ENCODE data around the gene MSH5. TPM values are rescaled to one million over a fixed set of nuclear protein-coding genes. Genes with fewer than 3 reads are reported as not detected.
"Not testable (repeated sequence)": the region's sequence is repeated elsewhere in the genome, so short reads cannot be mapped to it uniquely, and the experiment has no call there.

The MSH5 gene
- total RNA-seq, 3 donors from 2014 or later, result 14.1 to 29.9 (median 29.7) TPM

DNA sequence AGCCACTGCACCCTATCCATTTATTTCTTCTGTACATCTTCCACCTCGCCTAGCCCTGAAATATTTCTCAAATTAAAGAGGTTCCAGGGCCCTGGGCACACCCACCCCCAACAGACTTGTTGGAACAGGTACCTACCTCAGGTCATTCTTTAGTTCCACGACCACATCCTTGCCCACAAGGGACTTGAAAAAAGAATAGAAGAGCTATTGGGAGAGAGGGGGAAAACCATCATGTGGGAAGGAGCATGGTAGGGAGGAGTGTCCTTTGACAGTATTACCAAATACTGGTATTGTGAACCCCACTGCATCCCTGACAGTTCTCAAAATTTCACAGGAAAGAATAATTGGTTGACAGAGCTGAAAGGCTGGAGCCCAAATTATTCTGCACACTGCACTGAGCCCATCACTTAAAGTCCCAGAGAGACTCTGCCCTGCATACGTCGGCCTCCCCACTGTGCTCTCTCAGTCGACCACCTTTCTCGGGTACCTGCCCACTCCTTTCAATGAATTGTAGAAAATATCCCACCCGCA is 66.2 kb downstream of the MSH5 start:
- intact Hi-C loops (cut with DNase I, micrococcal nuclease), result no loop called here
- ATAC-seq (peak; percentile 6), DNase-seq (peak in 1 of 3 donors; percentile 14)

DNA sequence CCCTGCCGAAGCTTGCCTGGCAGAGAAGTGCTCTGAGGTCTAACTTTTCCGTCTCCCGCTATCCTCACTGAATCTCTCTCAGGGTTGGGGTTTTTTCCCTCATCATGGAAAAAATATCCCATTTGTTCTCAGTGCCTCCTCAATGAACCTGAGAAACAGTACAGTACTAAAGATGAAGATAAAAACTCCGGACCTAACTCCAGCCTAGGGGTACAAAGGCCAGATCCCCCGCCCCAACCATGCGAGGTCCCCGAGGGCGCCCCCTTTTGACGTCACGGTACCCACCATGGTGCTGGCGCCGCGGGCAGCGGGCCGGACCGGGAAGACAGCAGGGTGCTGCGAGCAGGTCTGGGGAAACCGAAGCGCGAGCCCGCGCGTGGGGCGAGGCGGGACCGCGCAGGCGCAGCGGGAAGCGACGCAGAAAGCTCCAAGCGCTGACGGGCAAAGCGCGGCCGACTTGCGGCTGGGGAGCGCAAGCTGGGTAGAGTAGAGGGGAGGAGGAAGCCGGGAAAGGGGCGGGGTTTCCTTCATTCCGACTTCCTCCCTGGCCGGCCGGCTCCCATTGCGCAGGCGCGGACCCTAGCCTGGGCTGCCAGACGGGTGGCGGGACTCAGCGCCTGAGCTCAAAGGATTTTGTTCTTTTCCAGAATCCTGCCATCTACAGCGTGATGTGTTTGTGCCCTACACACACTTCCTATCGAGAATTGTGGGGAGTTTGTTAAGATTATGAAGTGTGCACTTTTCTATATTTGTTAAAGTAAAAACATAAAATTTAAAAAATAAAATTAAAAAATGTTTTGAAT is 66.9 kb downstream of the MSH5 start, which contains the start of gene LSM2:
Gene LSM2 (minus strand): TSS at position 497 of the 803 bp plus-strand sequence. CDS start 209 bp downstream, at position 288.
- intact Hi-C loops (cut with DNase I, micrococcal nuclease), result no loop called here
- peak within 1 kb of the TSS; percentile 23 for H3K4me3 ChIP-seq
- peaks cover 8% of the 10 kb centered on the region for H3K4me1 ChIP-seq (ENCODE audit: low read depth)
- DNase-seq (peak; percentile 97 to 98 (median 98)), ATAC-seq (peak; percentile 100)
- TF ChIP-seq CTCF (IDR thresholded peaks at IDR 0.05), result peak; percentile 19
- no peaks in the 10 kb centered on the region for H3K9me3 ChIP-seq
- no peaks in the 10 kb centered on the region for H3K36me3 ChIP-seq (ENCODE audit: low read depth)

More for the DNA sequence above, 66.2 kb downstream of the MSH5 start:
- Histone ChIP-seq H3K4me3 (peak overlapping the region; percentile 23), H3K36me3 (ENCODE audit: low read depth) (no peaks in the 10 kb centered on the region), H3K9me3 (no peaks in the 10 kb centered on the region), H3K4me1 (ENCODE audit: low read depth) (peaks cover 8% of the 10 kb centered on the region)
- no peak for TF ChIP-seq CTCF (IDR thresholded peaks at IDR 0.05)

DNA sequence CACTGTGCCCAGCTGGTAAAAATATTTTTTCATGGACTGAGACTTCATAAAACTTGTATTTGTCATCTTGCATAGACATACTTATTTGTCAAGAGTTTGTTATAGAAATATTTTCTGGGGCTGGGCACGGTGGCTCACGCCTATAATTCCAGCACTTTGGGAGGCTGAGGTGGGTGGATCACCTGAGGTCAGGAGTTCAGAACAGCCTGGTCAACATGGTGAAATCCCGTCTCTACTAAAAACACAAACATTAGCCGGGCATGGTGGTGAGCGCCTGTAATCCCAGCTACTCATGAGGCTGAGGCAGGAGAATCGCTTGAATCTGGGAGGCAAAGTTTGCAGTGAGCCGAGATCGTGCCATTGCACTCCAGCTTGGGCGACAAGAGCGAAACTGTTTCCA is 68.8 kb downstream of the MSH5 start:
- H3K36me3 ChIP-seq (ENCODE audit: low read depth); H3K4me3 ChIP-seq; DNase-seq; ATAC-seq; H3K9me3 ChIP-seq; intact Hi-C loops (cut with DNase I, micrococcal nuclease): not testable (repeated sequence)
- H3K4me1 ChIP-seq (ENCODE audit: low read depth), result peaks cover 13% of the 10 kb centered on the region

DNA sequence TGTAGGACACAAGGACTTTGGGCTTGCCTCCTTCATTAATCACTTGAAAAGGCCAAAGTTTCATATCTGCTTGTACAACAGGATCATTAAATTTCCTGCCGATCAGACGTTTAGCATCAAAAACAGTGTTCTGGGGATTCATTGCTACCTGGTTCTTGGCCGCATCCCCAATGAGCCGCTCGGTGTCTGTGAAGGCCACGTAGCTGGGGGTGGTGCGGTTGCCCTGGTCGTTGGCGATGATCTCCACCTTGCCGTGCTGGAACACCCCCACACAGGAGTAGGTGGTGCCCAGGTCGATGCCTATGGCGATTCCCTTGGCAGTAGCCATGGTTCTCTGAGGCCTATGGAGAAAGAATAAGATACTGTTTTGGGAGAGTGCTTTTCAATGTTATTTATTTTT is 71.8 kb downstream of the MSH5 start:
- no peak for TF ChIP-seq CTCF (IDR thresholded peaks at IDR 0.05)
- intact Hi-C loops (cut with DNase I, micrococcal nuclease), result no loop called here
- Histone ChIP-seq H3K4me3 (no peak overlapping the region), H3K9me3 (no peaks in the 10 kb centered on the region), H3K4me1 (ENCODE audit: low read depth) (peaks cover 8% of the 10 kb centered on the region), H3K36me3 (ENCODE audit: low read depth) (no peaks in the 10 kb centered on the region)
- ATAC-seq (no peak), DNase-seq (no peak)

Small RNAs within 50 kb of the gene (microRNA-seq; reads per million reads assigned to microRNA genes)
- 0.70 reads per million for gene MIR4646

Other genes starting within 250 kb of the MSH5 start
- gene MICB, start 241.9 kb upstream of the MSH5 start, total RNA-seq, result 1 to 10 TPM; 1.3 to 4.1 (median 2.9) TPM
- gene MCCD1, start 211.0 kb upstream of the MSH5 start, total RNA-seq, result not detected
- 100 to 1,000 TPM; 239 to 309 (median 295) TPM for gene DDX39B, start 198.0 kb upstream of the MSH5 start, total RNA-seq
- 1 to 10 TPM in 2 of 3 donors, under 1 TPM in 1; 0.55 to 4.5 (median 1.2) TPM for gene ATP6V1G2, start 193.4 kb upstream of the MSH5 start, total RNA-seq
- gene NFKBIL1, start 192.4 kb upstream of the MSH5 start, total RNA-seq, result 10 to 100 TPM; 15.8 to 27.8 (median 18.3) TPM
- gene LTA, start 167.7 kb upstream of the MSH5 start, total RNA-seq, result under 1 TPM in 2 of 3 donors, not detected in 1; 0.20 to 0.22 TPM
- 1 to 10 TPM in 2 of 3 donors, under 1 TPM in 1; 0.41 to 1.7 (median 1.1) TPM for gene TNF, start 164.4 kb upstream of the MSH5 start, total RNA-seq
- 1 to 10 TPM; 2.1 to 3.4 (median 2.2) TPM for gene LTB, start 157.6 kb upstream of the MSH5 start, total RNA-seq
- 10 to 100 TPM in 1 of 3 donors, 1 to 10 TPM in 2; 3.9 to 11.3 (median 6.6) TPM for gene LST1, start 153.7 kb upstream of the MSH5 start, total RNA-seq
- gene NCR3, start 147.0 kb upstream of the MSH5 start, total RNA-seq, result under 1 TPM in 1 of 3 donors, not detected in 2; 0.46 TPM
- 10 to 100 TPM in 2 of 3 donors, 1 to 10 TPM in 1; 6.1 to 28.4 (median 17.3) TPM for gene AIF1, start 124.8 kb upstream of the MSH5 start, total RNA-seq
- gene PRRC2A, start 119.3 kb upstream of the MSH5 start, total RNA-seq, result 100 to 1,000 TPM; 109 to 151 (median 120) TPM
- 100 to 1,000 TPM; 282 to 298 (median 293) TPM for gene BAG6, start 87.3 kb upstream of the MSH5 start, total RNA-seq
- 1 to 10 TPM; 2.2 to 2.7 (median 2.4) TPM for gene APOM, start 84.1 kb upstream of the MSH5 start, total RNA-seq
- 10 to 100 TPM; 28.5 to 33.0 (median 32.3) TPM for gene C6orf47, start 79.2 kb upstream of the MSH5 start, total RNA-seq
- 10 to 100 TPM; 13.4 to 17.7 (median 17.4) TPM for gene GPANK1, start 75.0 kb upstream of the MSH5 start, total RNA-seq
- gene CSNK2B, start 73.9 kb upstream of the MSH5 start, total RNA-seq, result 100 to 1,000 TPM; 125 to 147 (median 134) TPM
- 10 to 100 TPM; 13.1 to 17.2 (median 15.5) TPM for gene LY6G5B, start 70.0 kb upstream of the MSH5 start, total RNA-seq
- gene LY6G5C, start 58.9 kb upstream of the MSH5 start, total RNA-seq, result 1 to 10 TPM; 1.7 to 4.2 (median 2.1) TPM
- gene ABHD16A, start 36.7 kb upstream of the MSH5 start, total RNA-seq, result 10 to 100 TPM; 55.3 to 69.4 (median 68.4) TPM
- not detected for gene LY6G6F, start 33.1 kb upstream of the MSH5 start, total RNA-seq
- 1 to 10 TPM in 1 of 3 donors, under 1 TPM in 1, not detected in 1; 0.90 to 6.1 TPM for gene LY6G6D, start 24.7 kb upstream of the MSH5 start, total RNA-seq
- under 1 TPM in 1 of 3 donors, not detected in 2; 0.32 TPM for gene LY6G6C, start 18.3 kb upstream of the MSH5 start, total RNA-seq
- 1 to 10 TPM in 1 of 3 donors, under 1 TPM in 2; 0.48 to 1.4 (median 0.57) TPM for gene MPIG6B, start 16.6 kb upstream of the MSH5 start, total RNA-seq
- gene DDAH2, start 10.7 kb upstream of the MSH5 start, total RNA-seq, result 100 to 1,000 TPM in 1 of 3 donors, 10 to 100 TPM in 2; 56.1 to 152 (median 99.5) TPM
- 100 to 1,000 TPM; 269 to 555 (median 441) TPM for gene CLIC1, start 3.5 kb upstream of the MSH5 start, total RNA-seq
- gene SAPCD1, start 22.7 kb downstream of the MSH5 start, total RNA-seq, result 1 to 10 TPM; 2.5 to 9.6 (median 4.3) TPM
- gene VWA7, start 37.3 kb downstream of the MSH5 start, total RNA-seq, result 1 to 10 TPM; 5.9 to 8.2 (median 6.9) TPM
- gene VARS1, start 55.7 kb downstream of the MSH5 start, total RNA-seq, result 10 to 100 TPM; 41.7 to 65.8 (median 45.0) TPM
- 10 to 100 TPM; 21.7 to 35.5 (median 33.8) TPM for gene LSM2, start 67.0 kb downstream of the MSH5 start, total RNA-seq
- 1 to 10 TPM; 1.2 to 3.4 (median 1.3) TPM for gene HSPA1L, start 75.3 kb downstream of the MSH5 start, total RNA-seq
- 100 to 1,000 TPM in 2 of 3 donors, 10 to 100 TPM in 1; 73.6 to 274 (median 107) TPM for gene HSPA1A, start 75.5 kb downstream of the MSH5 start, total RNA-seq
- 100 to 1,000 TPM; 172 to 254 (median 200) TPM for gene HSPA1B, start 87.7 kb downstream of the MSH5 start, total RNA-seq
- gene NEU1, start 122.8 kb downstream of the MSH5 start, total RNA-seq, result 10 to 100 TPM; 44.0 to 65.7 (median 45.0) TPM
- gene SLC44A4, start 139.0 kb downstream of the MSH5 start, total RNA-seq, result 100 to 1,000 TPM; 332 to 795 (median 740) TPM
- 10 to 100 TPM; 29.6 to 50.1 (median 36.4) TPM for gene EHMT2, start 157.7 kb downstream of the MSH5 start, total RNA-seq
- 1 to 10 TPM; 2.3 to 6.2 (median 3.4) TPM for gene ZBTB12, start 162.1 kb downstream of the MSH5 start, total RNA-seq
- gene C2, start 187.7 kb downstream of the MSH5 start, total RNA-seq, result 10 to 100 TPM in 2 of 3 donors, 1 to 10 TPM in 1; 5.5 to 33.7 (median 17.9) TPM
- 100 to 1,000 TPM in 1 of 3 donors, 10 to 100 TPM in 2; 34.5 to 178 (median 40.4) TPM for gene CFB, start 206.1 kb downstream of the MSH5 start, total RNA-seq
- gene NELFE, start 219.0 kb downstream of the MSH5 start, total RNA-seq, result 10 to 100 TPM; 44.9 to 52.4 (median 51.8) TPM
- 10 to 100 TPM; 58.6 to 87.2 (median 81.2) TPM for gene SKIC2, start 219.2 kb downstream of the MSH5 start, total RNA-seq
- gene DXO, start 232.1 kb downstream of the MSH5 start, total RNA-seq, result 10 to 100 TPM; 12.4 to 18.1 (median 15.8) TPM
- gene C4A, start 242.1 kb downstream of the MSH5 start, total RNA-seq, result 100 to 1,000 TPM in 1 of 3 donors, 10 to 100 TPM in 2; 10.2 to 203 (median 56.0) TPM

All from mucosa of descending colon (tissue), 3 donors.